ENCODE measurements around the gene NUP93.
"Not testable (repeated sequence)": the region's sequence is repeated elsewhere in the genome, so short reads cannot be mapped to it uniquely, and the experiment has no call there.

NUP93 gene

DNA sequence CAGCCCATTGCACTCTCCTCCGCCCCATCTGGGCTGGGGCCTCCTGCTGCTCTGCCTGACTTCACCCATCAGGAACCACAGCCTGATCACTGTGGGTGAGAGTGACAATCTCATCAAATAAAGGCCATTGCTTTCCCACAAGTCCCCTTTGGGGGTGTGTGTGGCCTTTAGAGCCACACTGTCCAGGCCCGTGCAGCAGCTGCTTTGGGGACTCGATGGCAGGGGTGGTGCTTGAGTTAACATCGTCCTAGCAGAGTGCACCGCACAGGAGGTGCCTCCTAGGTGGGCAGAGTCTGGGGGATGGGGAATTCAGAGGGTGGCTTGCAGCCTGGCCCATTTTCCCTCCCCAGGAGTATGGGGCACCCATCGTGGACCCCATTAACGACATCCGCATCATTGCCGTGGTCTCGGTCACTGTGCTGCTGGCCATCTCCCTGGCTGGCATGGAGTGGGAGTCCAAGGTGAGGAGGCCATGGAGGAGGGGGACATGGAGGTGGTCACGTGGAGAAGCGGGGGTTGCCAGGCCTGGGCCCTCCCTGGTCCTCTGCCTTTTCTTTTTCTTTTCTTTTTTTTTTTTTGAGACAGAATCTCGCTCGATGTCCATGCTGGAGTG is 140.5 kb downstream of the NUP93 start:
- DNase-seq (ENCODE audit: low read depth) = no peak

DNA sequence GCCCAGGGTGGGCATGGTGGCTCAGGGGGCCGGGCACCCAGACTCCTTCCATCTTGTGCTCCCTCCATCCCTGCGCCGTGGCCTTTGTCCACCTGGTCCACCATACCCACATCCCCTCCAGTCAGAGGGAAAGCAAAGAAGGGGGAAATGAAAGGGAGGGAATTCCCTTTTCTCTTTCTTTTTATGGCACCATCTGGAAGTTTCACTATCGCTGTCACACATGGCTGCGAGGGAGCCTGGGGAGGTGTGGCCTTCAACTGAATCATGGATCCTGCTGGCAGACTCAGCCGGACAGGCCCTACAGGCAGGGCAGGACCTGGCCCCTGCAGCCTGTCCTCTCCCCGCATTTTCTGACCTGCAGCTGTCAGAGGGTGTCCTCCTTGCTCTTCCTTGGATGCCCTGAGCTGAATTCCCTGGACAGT is 141.3 kb downstream of the NUP93 start:
- no peak for DNase-seq (ENCODE audit: low read depth)

DNA sequence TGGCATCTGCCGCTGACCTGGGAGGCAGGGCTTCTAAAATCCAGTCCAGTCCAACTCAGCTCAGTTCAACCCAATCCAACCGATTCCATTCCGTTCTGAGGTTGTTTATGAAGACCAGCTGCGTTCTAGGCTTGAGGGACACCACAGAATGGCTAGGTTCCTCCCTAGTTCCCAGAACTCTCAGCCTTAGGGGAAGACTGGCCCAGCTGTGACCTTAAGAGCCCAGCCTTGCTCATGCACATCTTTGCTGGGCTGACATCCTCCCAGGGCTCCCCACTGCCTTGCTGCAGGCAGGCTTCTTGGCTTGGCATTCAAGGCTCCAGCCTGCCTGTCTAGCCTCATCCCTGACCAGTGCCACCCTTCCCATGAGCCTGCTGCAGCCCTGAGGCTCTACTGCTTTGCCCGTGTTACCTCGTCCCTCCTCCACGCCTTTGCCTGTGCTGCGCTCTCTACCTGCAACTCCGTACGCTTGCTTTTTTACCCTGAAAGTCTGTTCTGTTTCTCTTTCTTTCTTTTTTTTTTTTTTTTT is 143.0 kb downstream of the NUP93 start:
- DNase-seq (ENCODE audit: low read depth) = no peak

DNA sequence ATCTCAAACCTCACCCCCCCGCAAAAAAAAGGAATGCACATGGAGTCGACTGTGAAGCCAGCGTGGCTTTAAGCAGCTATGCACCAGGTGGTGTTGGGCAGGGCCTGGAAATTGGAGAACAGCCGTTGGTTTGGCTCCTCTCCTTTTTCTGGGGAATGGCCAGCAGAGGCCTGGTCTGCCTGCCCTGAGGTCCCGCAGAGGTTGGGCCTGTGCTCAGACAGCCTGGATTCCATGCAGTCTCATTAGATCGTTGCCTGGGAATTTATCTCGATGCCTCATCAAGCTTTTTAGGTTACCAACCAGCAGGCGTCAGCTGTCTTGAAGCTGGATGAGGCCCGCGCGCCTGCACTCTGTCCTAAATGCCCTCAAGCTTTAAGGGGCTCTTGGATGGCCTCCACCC is 144.9 kb downstream of the NUP93 start:
- no peak for DNase-seq (ENCODE audit: low read depth)

DNA sequence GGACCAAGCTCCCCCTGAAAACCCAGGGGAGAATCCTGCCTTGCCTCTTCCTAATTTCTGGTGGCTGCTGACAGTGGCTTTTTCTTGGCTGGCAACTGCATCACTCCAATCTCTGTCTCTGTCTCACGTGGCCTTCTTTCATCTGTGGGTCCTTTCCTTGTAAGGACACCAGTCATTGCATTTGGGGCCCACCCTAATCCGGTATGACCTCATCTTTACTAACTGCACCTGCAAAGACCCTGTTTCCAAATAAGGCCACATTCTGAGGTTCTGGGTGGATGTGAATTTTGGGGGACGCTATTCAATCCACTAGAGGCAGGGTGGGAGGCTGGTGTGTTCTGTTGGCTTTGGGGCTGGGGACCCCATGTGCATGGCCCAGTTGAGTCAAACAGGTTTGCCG is 146.1 kb downstream of the NUP93 start:
- DNase-seq (ENCODE audit: low read depth) = no peak

DNA sequence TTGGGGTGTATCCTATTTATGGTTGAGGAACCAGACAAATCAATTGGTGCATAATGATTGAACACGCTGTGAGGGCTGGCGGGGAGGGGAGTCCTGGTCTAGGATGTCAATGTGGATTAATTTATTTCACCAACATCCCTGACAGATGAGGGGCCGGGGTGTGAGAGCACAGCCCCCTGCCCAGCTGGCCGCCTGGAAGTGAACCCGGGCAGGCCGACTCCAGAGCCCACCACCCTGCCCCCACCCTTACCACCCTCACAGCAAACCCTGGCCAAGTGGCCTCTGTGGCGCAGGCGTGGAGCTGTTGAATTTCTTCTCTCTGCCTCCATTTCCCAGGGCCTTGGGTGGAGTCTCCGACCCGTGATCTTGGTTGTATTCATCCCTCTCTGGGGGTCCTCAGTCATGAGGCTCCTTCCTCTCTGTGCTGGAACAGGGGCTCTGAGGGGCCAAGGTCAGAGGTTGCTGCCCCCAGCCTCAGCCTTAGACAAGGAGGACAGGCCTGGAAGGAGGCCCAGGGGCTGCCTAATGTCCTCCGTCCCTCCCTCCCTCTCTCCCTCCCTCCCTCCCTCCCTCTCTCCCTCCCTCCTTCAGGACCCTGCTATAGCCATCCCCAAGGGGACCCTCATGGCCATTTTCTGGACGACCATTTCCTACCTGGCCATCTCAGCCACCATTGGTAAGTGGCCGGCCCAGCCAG is 147.7 kb downstream of the NUP93 start:
- DNase-seq (ENCODE audit: low read depth) = no peak

DNA sequence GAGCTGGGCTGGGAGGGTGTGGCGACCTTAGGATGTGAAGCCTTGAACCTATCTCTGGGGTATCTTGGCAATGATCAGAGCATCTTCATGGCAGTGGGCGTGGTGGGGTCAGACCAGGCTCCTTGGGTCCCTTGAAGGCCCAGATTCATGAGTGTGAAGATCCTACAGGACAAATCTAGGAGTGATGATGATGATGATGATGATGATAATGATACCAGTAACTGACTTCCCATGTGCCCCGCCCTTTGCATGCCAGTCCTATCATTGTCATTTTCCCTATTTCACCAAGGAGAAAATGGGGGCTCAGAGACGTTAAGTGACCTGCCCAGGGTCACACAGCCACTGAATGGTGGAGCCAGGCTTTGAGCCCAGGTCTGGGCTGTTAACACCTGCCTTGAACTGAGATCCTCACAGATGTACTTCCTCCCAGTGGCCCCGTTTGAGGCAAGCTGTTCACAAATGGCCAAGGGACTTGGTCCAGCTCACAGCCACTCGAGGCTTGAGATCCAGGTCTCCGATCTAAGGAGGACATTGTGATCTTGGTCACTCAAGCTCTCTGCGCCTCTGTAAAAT is 148.4 kb downstream of the NUP93 start:
- DNase-seq (ENCODE audit: low read depth) = no peak

DNA sequence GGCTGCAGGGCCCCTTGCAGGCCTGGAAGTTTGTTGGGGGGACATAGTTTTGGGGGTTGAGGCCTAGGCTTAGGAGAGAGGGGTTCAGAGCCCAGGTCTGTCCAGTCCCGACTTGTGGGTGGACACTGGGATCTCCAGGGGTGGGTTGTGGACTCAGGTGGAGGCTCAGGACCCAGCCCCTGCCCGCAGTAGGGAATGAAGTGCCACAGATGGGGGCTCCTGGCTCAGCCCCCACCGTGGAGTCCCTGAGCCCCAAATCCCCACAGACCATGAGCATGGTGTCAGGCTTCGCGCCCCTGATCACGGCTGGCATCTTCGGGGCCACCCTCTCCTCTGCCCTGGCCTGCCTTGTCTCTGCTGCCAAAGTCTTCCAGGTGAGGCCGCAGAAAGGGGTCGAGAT is 149.3 kb downstream of the NUP93 start:
- no peak for DNase-seq (ENCODE audit: low read depth)

DNA sequence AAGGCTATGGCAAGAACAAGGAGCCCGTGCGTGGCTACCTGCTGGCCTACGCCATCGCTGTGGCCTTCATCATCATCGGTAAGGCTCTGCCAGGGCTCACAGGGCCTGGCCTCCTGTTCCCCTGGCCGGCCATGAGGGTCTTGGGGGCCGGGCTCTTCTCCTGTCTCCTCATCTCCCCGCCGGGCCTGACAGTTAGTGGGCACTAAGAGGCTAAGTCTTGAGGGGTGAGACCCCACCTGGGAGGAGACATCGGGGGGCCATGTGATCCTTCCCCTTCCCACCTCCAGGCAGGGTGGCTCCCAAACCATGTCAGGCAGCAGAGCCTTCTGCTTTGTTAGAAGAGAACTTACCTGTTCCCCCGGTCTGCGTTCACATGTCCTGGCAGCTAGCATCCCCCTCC is 150.2 kb downstream of the NUP93 start:
- no peak for DNase-seq (ENCODE audit: low read depth)

DNA sequence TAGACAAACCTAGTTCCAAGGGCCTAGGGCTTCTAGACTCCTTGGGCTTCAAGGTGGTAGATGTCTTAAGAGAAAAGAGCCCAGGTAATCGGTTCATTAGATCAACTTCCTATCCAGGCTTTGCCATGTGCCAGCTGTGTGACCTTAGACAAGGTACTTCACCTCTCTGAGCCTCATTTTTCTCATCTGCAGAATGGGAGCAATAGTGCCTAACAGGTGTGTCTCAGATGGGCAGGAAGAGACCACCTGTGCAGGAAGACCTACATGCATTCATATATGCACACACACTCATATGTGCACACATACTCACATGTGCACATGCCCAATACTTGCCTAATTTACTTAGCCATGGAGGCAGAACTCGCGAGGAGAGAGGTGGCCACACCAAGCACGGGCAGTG is 150.8 kb downstream of the NUP93 start:
- DNase-seq (ENCODE audit: low read depth) = no peak

DNA sequence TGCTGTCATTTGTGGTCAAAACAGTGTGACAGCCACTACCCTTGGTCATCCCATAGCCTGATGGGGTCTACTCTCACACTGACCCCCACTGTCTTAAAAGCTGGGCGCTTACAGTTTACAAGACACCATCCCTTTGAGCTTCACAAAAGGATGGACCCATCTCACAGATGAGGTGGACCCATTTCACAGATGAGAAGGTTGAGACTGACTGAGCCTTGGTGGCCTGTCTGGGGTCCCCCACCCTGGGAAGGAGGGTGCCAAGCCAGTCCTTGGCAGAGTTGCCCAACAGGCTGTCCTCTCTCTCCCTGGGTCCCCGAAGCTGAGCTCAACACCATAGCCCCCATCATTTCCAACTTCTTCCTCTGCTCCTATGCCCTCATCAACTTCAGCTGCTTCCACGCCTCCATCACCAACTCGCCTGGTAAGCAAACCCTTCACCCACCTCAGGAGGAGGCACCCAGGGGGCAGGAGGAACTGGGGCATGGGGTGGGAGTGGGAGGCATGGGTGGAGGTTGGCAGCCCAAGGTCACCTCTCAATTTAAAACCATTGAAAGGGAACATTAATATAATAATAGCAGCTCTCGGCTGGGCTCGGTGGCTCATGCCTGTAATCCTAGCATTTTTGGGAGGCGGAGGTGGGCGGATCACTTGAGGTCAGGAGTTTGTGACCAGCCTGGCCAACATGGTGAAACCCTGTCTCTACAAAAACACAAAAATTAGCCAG is 152.3 kb downstream of the NUP93 start:
- no peak for DNase-seq (ENCODE audit: low read depth)

DNA sequence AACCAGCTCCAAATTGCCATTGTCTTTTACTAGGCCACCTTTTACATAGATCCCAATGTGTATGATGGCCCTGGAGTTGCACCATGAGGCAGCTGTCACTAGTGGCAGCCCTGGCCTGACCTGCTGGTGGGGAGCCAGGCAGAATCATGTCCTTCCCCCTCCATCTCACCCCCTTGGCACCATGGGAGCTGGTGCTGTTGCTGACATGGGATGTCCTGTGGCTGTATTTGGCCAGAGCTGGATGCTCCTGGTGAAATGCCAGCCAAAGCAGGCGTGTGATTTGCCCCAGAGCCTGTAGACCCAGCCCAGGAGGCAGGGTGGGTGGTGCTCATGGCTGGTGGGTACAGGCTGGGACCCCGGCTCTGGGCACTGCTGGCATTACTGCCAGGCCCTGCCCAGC is 153.7 kb downstream of the NUP93 start:
- DNase-seq (ENCODE audit: low read depth) = no peak

DNA sequence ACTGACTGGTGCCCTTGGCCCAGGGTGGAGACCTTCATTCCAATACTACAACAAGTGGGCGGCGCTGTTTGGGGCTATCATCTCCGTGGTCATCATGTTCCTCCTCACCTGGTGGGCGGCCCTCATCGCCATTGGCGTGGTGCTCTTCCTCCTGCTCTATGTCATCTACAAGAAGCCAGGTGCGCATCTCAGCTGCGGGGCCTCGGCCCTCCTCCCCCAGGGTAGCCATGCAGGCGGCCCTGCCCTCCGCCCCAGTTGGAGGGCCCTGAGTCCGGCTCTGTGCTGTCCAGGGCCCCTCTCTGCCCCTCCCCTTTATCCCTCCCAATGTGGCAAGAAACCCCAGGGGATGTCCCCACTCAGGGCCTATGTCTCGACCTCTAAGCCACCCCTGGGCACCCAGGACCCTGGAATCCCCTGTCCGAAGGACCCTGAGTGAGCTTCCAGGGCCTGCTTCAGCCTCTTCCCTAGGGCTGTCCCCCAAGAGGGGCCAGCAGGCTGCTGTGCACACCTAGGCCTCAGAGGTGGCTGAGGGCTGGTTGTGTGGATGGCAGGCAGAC is 154.2 kb downstream of the NUP93 start:
- no peak for DNase-seq (ENCODE audit: low read depth)

DNA sequence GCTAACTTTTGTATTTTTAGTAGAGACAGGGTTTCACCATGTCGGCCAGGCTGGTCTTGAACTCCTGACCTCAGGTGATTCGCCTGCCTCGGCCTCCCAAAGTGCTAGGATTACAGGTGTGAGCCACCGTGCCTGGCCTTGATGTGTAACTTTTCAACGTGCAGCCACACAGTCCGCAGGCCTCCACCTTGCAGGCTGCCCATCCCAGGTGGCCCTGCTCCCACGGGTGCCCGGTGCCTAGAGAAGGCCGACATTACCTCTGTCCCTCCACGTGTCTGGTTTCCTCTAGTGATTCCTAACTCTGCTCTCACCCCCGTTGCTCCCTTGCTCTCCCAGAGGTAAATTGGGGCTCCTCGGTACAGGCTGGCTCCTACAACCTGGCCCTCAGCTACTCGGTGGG is 155.0 kb downstream of the NUP93 start:
- not testable (repeated sequence) for DNase-seq (ENCODE audit: low read depth)

DNA sequence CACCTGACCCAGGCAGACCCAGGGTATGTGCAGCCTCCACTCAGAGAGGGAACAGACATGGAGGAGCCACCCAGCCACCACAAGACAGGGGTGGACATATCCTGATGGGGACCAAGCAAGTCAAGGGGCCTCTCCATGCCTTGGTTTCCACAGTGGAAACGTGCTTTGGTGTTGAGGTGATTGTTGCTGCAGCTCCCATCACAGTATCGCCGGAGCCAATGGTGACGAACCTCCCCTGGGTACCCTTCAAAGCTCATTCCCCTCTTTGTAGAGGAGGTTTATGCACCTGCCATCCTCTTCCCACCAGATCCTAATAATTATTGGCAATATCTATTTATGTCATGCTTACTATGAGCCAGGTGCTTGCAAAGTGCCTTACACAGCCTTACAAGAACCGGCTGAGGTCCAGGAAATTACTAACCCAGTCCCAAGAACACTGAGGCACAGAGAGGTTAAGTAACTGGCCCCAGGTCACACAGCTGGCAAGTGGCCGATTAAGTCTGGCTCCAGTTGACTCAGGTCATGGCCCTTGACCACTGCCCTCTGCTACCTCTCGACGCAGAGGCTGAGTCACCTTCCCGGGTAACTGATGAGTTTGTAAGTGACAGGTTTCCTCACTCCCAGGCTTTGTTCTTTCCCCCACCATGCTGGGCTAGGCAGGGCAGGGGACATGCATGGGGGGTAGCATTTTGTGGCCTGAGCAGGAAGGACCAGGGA is 155.7 kb downstream of the NUP93 start:
- DNase-seq (ENCODE audit: low read depth) = no peak

DNA sequence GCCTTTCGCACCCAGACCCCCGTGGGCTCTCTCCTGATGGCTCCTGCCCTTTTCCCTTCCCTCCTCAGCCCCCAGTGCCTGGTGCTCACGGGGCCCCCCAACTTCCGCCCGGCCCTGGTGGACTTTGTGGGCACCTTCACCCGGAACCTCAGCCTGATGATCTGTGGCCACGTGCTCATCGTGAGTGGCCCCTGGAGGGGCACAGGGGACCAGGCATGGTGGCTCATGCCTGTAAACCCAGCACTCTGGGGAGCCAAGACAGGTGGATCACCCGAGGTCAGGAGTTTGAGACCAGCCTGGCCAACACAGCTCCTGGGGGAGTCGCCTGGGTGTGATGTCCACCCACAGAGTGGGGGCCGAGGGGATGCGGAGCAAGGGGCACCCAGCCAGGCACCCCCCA is 156.4 kb downstream of the NUP93 start:
- no peak for DNase-seq (ENCODE audit: low read depth)

DNA sequence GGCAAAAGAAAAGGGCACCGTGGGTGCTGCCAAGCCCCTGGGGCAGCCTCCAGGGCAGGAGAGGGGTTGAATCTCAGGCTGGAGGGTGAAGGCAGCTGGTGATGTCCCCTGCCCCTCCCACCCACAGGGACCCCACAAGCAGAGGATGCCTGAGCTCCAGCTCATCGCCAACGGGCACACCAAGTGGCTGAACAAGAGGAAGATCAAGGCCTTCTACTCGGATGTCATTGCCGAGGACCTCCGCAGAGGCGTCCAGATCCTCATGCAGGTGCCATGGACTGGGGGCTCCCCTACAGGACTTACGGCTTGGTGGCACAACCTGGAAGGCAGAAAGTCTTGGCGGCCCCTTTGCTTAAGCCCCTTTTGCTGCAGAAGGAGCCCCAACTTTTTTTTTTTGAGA is 156.9 kb downstream of the NUP93 start:
- DNase-seq (ENCODE audit: low read depth) = no peak

DNA sequence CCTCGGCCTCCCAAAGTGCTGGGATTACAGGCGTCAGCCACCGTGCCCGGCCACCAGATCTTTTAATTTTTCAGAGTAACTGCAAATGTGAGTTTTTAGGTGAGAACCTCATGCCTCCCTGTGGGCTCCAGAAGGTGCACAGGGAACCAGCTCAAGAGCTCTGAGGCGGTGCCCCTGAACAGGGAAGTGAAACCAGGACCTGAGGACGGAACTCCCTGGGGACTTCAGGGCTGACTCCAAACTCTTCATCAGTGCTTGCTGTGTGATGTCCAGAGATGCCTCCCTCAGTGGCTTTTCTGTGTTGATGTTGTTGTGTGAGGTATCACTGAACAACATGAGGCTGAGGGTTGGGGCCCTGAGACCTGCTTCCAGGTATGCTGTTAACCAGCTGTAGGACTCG is 158.9 kb downstream of the NUP93 start:
- no peak for DNase-seq (ENCODE audit: low read depth)

DNA sequence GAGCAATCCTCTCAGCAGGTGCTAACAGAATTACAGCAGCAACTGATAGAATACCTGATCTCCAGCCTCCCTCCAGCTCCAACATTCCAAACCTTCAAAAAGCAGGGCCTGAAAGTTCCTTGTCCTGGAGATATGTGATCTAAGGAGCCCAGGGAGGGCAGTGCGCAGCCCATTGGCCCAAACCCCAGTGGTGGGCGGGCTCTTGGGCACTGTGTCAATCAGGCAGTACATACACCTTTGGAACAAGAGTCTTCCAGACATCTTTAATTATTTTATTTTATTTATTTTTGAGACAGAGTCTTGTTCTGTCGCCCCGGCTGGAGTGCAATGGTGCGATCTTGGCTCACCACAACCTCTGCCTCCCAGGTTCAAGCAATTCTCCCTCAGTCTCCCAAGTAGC is 159.3 kb downstream of the NUP93 start:
- DNase-seq (ENCODE audit: low read depth) = no peak

DNA sequence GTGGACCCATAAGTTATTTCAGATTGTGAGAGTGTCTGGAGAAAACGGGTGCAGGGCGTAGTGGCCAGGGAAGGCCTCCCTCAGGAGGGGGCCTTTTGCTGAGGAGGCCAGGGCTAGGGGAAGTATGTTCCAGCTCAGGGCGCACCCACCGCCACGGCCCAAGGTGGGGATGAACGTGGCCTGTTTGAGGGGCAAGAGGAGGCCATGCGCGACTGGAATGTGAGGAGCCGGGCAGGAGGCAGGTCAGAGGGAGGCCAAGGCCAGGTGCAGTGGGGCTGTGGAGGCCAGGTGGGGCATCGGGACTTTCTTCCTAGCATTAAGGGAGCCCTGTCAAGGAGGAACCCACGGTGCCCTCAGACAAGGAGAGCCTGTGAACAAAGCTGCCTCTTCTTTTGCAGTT is 161.8 kb downstream of the NUP93 start:
- DNase-seq (ENCODE audit: low read depth) = no peak

DNA sequence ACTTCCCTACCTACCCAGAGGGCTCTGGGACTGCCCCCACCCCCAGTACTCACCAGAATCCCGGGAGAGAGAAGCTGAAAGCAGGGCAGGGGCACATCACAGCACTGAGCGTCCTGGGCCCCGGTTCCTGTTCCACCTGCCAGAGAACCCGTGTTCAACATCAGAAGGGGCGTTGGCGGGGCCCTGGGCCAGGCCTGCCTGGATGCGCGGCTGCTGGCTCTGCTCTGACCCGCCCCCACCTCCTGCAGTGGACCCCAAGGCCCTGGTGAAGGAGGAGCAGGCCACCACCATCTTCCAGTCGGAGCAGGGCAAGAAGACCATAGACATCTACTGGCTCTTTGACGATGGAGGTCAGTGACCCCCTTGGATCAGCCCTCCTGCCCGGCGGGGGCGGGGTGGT is 162.8 kb downstream of the NUP93 start:
- no peak for DNase-seq (ENCODE audit: low read depth)

DNA sequence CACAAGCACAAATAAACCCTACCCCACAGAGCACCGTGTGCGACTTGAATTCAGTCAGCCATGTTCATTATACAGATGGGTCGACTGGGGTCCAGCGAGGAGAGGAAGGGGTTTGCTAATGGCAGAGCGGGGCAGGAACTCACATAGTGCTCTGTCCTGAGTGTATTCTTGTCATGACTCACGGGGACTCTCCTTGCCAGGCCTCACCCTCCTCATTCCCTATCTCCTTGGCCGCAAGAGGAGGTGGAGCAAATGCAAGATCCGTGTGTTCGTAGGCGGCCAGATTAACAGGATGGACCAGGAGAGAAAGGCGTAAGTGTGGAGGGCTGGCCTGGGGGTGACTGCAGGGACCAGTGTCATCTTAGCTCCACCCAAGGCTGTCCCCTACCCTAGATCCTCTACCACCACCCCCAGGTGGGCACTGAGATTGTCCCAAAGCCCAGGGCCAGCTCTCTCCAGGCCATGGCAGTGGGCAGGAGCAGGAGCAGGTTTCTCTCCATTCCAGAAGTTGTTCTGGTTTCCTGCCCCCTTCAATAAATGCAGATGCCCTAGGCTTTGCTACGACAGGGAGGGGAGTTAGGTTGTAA is 164.5 kb downstream of the NUP93 start:
- no peak for DNase-seq (ENCODE audit: low read depth)

Measured in CMK (cell line).